Sigmoid colon (tissue), 3 donors: ENCODE results near the gene RB1.

Source experiments
- CTCF ChIP-seq, 4 experiments: fragments of 450-650 bp in 3 of 4; fragments of 200-600 bp in 1 of 4; IDR thresholded peaks; one replicate each; pipeline ENCODE4 v1.5.1; 2016 to 2019; ENCODE audit warnings: antibody characterized with exemption in 4 of 4, mild to moderate bottlenecking in 3 of 4, moderate library complexity in 2 of 4
- POLR2A ChIP-seq, 2 donors: fragments of 450-650 bp; IDR thresholded peaks; one replicate each; pipeline ENCODE4 v1.6.1; 2016; ENCODE audit warnings: antibody characterized with exemption in 2 of 2, mild to moderate bottlenecking in 2 of 2, moderate library complexity in 2 of 2

- no peak for TF ChIP-seq CTCF (IDR thresholded peaks at IDR 0.05)
- TF ChIP-seq POLR2A (IDR thresholded peaks at IDR 0.05) = no peak
These were observed 40.4 kb upstream of the RB1 start for GRCh38 chr13:48263196-48263595.
